ENCODE measurements around the gene SLC17A2. TPM values are rescaled to one million over a fixed set of nuclear protein-coding genes. Genes with fewer than 3 reads are reported as not detected.

Gene SLC17A2
- total and polyA plus RNA-seq, 2 of the 8 experiments (the other 6 are each of a cell fraction or from before 2014, with no cell fraction given) = not detected

DNA sequence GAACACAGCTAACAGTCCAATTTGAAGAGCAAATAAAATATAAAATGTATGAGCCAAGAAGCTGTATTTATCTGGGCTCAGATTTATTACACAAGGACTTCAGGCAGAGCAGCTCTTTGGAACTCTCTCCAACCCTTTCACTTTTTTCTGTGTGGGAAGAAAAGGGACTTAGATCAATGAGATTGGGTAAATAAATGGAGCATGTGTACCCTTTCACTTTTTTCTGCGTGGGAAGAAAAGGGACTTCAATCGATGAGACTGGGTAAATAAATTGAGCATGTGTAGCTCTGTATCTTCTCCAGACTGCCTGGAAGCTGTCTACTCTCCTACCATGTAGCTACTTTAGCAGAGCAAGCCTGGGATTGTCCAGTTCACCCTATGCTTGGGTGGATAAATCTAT lies 67.1 kb downstream of the SLC17A2 start:
- H3K4me2 ChIP-seq (ENCODE audit: insufficient read depth in 1 of 2, low read depth in 2 of 2, low read length in 2 of 2) = no peak overlapping the region
- no peak overlapping the region for H2AFZ ChIP-seq (ENCODE audit: low read length)
- H3K9me3 ChIP-seq (ENCODE audit: insufficient read depth in 2 of 2, low read depth in 1 of 2, low read length in 1 of 2) = no peaks in the 10 kb centered on the region
- no peaks in the 10 kb centered on the region for H3K36me3 ChIP-seq (ENCODE audit: control insufficient read depth in 2 of 4, insufficient read depth in 4 of 4, low read length in 3 of 4)
- no peak overlapping the region for H4K91ac ChIP-seq (replicated peaks; ENCODE audit: insufficient read length, low read length)
- FAIRE-seq = no peak
- no peak overlapping the region for H2BK5ac ChIP-seq (ENCODE audit: low read depth, low read length)
- H2BK20ac ChIP-seq (ENCODE audit: low read length) = no peak overlapping the region
- H3K18ac ChIP-seq (ENCODE audit: extremely low read depth, low read length) = no peak overlapping the region
- H3K27ac ChIP-seq (ENCODE audit: low read depth, low read length) = no peak overlapping the region
- H3K27me3 ChIP-seq (replicated peaks in 1 of 4; ENCODE audit: control insufficient read depth in 3 of 4, extremely low read depth in 1 of 4, insufficient read depth in 3 of 4, low read length in 3 of 4) = no peaks in the 10 kb centered on the region
- no peak overlapping the region for H3K14ac ChIP-seq (ENCODE audit: insufficient read length)
- WGBS, 2 experiments (ENCODE audit: extremely low coverage in 1 of 2, insufficient coverage in 1 of 2, insufficient read length in 1 of 2, insufficient replicate concordance in 2 of 2, low coverage in 1 of 2, low lambda C conversion rate in 2 of 2, missing lambda C conversion rate in 1 of 2) = 86% methylated on average over 2 of the region's 2 CpGs; no CpG with 5 or more reads in 1 of the 2 experiments
- H3K79me1 ChIP-seq (ENCODE audit: low read depth, low read length) = no peaks in the 10 kb centered on the region
- no peak overlapping the region for H2BK120ac ChIP-seq (replicated peaks; ENCODE audit: low read depth, low read length)
- no peak overlapping the region for H4K5ac ChIP-seq (ENCODE audit: insufficient read length, low read depth, low read length)
- no peak overlapping the region for H2BK15ac ChIP-seq (ENCODE audit: low read length)
- H2AK5ac ChIP-seq (ENCODE audit: low read depth, low read length) = no peak overlapping the region
- DNase-seq (ENCODE audit: low read depth in 1 of 2, low spot score in 2 of 2) = no peak
- H3K23ac ChIP-seq (ENCODE audit: insufficient read length) = no peak overlapping the region
- CTCF ChIA-PET (ENCODE audit: partially characterized antibody) = interaction anchor here (1.3 to 1.4 kb wide), 3 partner anchors 10 to 143 kb away, joined by 3 to 5 read pairs (median 5); no protein-coding TSS in a partner anchor
- H3K79me2 ChIP-seq (ENCODE audit: control insufficient read depth in 1 of 2, insufficient read depth in 2 of 2, low read length in 2 of 2) = no peaks in the 10 kb centered on the region
- no peak overlapping the region for H3K4ac ChIP-seq (replicated peaks; ENCODE audit: insufficient read length, low read depth, low read length)
- no peaks in the 10 kb centered on the region for H3K4me1 ChIP-seq (replicated peaks in 1 of 4; ENCODE audit: control insufficient read depth in 3 of 4, insufficient read depth in 4 of 4, low read length in 3 of 4)
- H3K9ac ChIP-seq (replicated peaks in 1 of 4; ENCODE audit: extremely low read depth in 1 of 4, low read depth in 3 of 4, low read length in 3 of 4) = no peak overlapping the region
- no peaks in the 10 kb centered on the region for H3K23me2 ChIP-seq (ENCODE audit: low read depth, low read length)
- H2BK12ac ChIP-seq (ENCODE audit: low read depth, low read length) = no peak overlapping the region
- no peak overlapping the region for H4K8ac ChIP-seq (ENCODE audit: extremely low read depth, insufficient read depth, low read length)
- POLR2A ChIA-PET (ENCODE audit: partially characterized antibody) = no interaction called here
- H3K4me3 ChIP-seq (ENCODE audit: extremely low read depth in 1 of 4, insufficient read depth in 2 of 4, low read depth in 3 of 4, low read length in 4 of 4) = no peak overlapping the region
- no peaks in the 10 kb centered on the region for H4K20me1 ChIP-seq (replicated peaks in 1 of 2; ENCODE audit: control insufficient read depth in 1 of 2, insufficient read depth in 2 of 2, low read length in 2 of 2)
- H3K56ac ChIP-seq (replicated peaks; ENCODE audit: insufficient read length, low read depth, low read length) = no peak overlapping the region
- TF ChIP-seq CEBPB (IDR thresholded peaks at IDR 0.05; ENCODE audit: low read depth, low read length) (no peak), CTBP2 (IDR thresholded peaks at IDR 0.05; ENCODE audit: borderline replicate concordance, insufficient read depth, insufficient read length, low read length) (no peak), SAP30 (IDR thresholded peaks at IDR 0.05; ENCODE audit: insufficient read depth, insufficient replicate concordance, low read length) (no peak), SP2 (IDR thresholded peaks at IDR 0.05; ENCODE audit: low read length) (no peak), CHD2 (IDR thresholded peaks at IDR 0.05; ENCODE audit: low read length) (no peak), MAFK (IDR thresholded peaks at IDR 0.05; ENCODE audit: low read depth, low read length) (no peak), RXRA (IDR thresholded peaks at IDR 0.05; ENCODE audit: insufficient read depth, low read depth, low read length) (no peak), BACH1 (IDR thresholded peaks at IDR 0.05; ENCODE audit: low read length) (no peak), ASH2L (IDR thresholded peaks at IDR 0.05; ENCODE audit: low read length) (no peak), EP300 (IDR thresholded peaks at IDR 0.05; ENCODE audit: borderline replicate concordance in 1 of 2, low read depth in 2 of 2, low read length in 2 of 2) (no peak), TBP (IDR thresholded peaks at IDR 0.05; ENCODE audit: low read depth, low read length) (no peak), RBBP5 (IDR thresholded peaks at IDR 0.05; ENCODE audit: borderline replicate concordance, low read depth, low read length) (no peak)
- TF ChIP-seq, protein P1, sequence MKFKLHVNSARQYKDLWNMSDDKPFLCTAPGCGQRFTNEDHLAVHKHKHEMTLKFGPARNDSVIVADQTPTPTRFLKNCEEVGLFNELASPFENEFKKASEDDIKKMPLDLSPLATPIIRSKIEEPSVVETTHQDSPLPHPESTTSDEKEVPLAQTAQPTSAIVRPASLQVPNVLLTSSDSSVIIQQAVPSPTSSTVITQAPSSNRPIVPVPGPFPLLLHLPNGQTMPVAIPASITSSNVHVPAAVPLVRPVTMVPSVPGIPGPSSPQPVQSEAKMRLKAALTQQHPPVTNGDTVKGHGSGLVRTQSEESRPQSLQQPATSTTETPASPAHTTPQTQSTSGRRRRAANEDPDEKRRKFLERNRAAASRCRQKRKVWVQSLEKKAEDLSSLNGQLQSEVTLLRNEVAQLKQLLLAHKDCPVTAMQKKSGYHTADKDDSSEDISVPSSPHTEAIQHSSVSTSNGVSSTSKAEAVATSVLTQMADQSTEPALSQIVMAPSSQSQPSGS (IDR thresholded peaks at IDR 0.05; ENCODE audit: low read length) = no peak

Data from H1 (cell line).